Mesendoderm (in vitro differentiated cells): ENCODE data around the gene GDPGP1.

Source experiments
- DNase-seq: peaks from one replicate; pipeline ENCODE4 v3.0.0; 2013
- H2AK5ac ChIP-seq: 2 replicates; pipeline ENCODE4 v1.6.1; 2013; ENCODE audit warnings: low read length, inconsistent platforms
- H2BK120ac ChIP-seq: 2 replicates; pipeline ENCODE4 v1.6.1; 2013; ENCODE audit warnings: low read depth, mild to moderate bottlenecking, low read length, moderate library complexity, mixed read lengths
- H2BK15ac ChIP-seq: replicated peaks from 2 replicates; pipeline ENCODE4 v1.6.1; 2013; ENCODE audit warnings: low read depth, mild to moderate bottlenecking, moderate library complexity
- H2BK5ac ChIP-seq: 2 replicates; pipeline ENCODE4 v1.6.1; 2013; ENCODE audit warnings: low read length, inconsistent platforms
- H3K18ac ChIP-seq: 2 replicates; pipeline ENCODE4 v1.6.1; 2013; ENCODE audit warnings: mild to moderate bottlenecking, low read length, mixed read lengths
- H3K23ac ChIP-seq: one replicate; pipeline ENCODE4 v1.6.1; 2013; ENCODE audit warnings: low read length
- H3K27ac ChIP-seq: 2 replicates; pipeline ENCODE4 v1.5.1; 2013; ENCODE audit warnings: low read depth, mild to moderate bottlenecking, inconsistent platforms, low read length, moderate library complexity
- H3K27me3 ChIP-seq: 2 replicates; pipeline ENCODE4 v1.6.1; 2013; ENCODE audit warnings: low read length, control low read depth, mild to moderate bottlenecking, inconsistent platforms; ENCODE audit not compliant: insufficient read depth, poor library complexity
- H3K36me3 ChIP-seq: 2 replicates; pipeline ENCODE4 v1.6.1; 2013; ENCODE audit warnings: low read length, inconsistent platforms; ENCODE audit not compliant: control insufficient read depth, insufficient read depth
- H3K4ac ChIP-seq: one replicate; pipeline ENCODE4 v1.6.1; 2013; ENCODE audit warnings: low read depth, mild to moderate bottlenecking, low read length, moderate library complexity
- H3K4me1 ChIP-seq: 2 replicates; pipeline ENCODE4 v1.6.1; 2013; ENCODE audit warnings: low read depth, low read length, inconsistent platforms; ENCODE audit not compliant: control insufficient read depth
- H3K4me2 ChIP-seq: 2 replicates; pipeline ENCODE4 v1.6.1; 2013; ENCODE audit warnings: low read length
- H3K4me3 ChIP-seq: 2 replicates; pipeline ENCODE4 v1.5.1; 2013; ENCODE audit warnings: mild to moderate bottlenecking, low read length
- H3K56ac ChIP-seq: one replicate; pipeline ENCODE4 v1.6.1; 2013; ENCODE audit warnings: low read length
- H3K79me1 ChIP-seq: 2 replicates; pipeline ENCODE4 v1.6.1; 2013; ENCODE audit warnings: low read length, inconsistent platforms
- H3K79me2 ChIP-seq: 2 replicates; pipeline ENCODE4 v1.6.1; 2013; ENCODE audit warnings: mild to moderate bottlenecking, low read length; ENCODE audit not compliant: control insufficient read depth, insufficient read depth
- H3K9ac ChIP-seq: 2 replicates; pipeline ENCODE4 v1.6.1; 2013; ENCODE audit warnings: low read length, inconsistent platforms
- H4K5ac ChIP-seq: one replicate; pipeline ENCODE4 v1.6.1; 2013; ENCODE audit warnings: low read length
- H4K8ac ChIP-seq: one replicate; pipeline ENCODE4 v1.6.1; 2013; ENCODE audit warnings: low read depth, mild to moderate bottlenecking, control low read depth, low read length, moderate library complexity
- WGBS: extraction: QIAGEN DNeasy Blood & Tissue Kit; methylation state at CpG from one replicate; pipeline ENCODE4 v1.1.7; 2013; ENCODE audit warnings: low lambda C conversion rate, missing lambda C conversion rate; ENCODE audit not compliant: insufficient coverage; ENCODE audit errors: extremely low coverage; 5-methylcytosine and 5-hydroxymethylcytosine counted together

Gene GDPGP1

GRCh38 chr15:90208356-90208755, 25.7 kb upstream of the GDPGP1 start:
- Histone ChIP-seq H3K4me1 (no peaks in the 10 kb centered on the region), H3K9ac (no peak overlapping the region), H3K4me3 (no peak overlapping the region), H2AK5ac (no peak overlapping the region), H3K79me2 (no peaks in the 10 kb centered on the region), H2BK120ac (no peak overlapping the region), H2BK15ac (no peak overlapping the region), H3K4me2 (no peak overlapping the region), H4K5ac (no peak overlapping the region), H3K79me1 (peaks cover 3% of the 10 kb centered on the region), H3K27me3 (no peaks in the 10 kb centered on the region), H3K18ac (no peak overlapping the region), H2BK5ac (no peak overlapping the region), H4K8ac (no peak overlapping the region), H3K23ac (no peak overlapping the region), H3K27ac (no peak overlapping the region), H3K56ac (no peak overlapping the region), H3K36me3 (no peaks in the 10 kb centered on the region), H3K4ac (no peak overlapping the region)
- WGBS, result no CpG with 5 or more reads among the region's 6 CpGs
- no peak for DNase-seq

GRCh38 chr15:90209591-90209990, 24.4 kb upstream of the GDPGP1 start:
- H3K79me2 ChIP-seq, result no peaks in the 10 kb centered on the region
- no peak overlapping the region for H3K4me2 ChIP-seq
- no peak overlapping the region for H3K4ac ChIP-seq
- H3K9ac ChIP-seq, result no peak overlapping the region
- H3K18ac ChIP-seq, result no peak overlapping the region
- H3K4me3 ChIP-seq, result no peak overlapping the region
- H2BK120ac ChIP-seq, result no peak overlapping the region
- H2BK5ac ChIP-seq, result no peak overlapping the region
- no peak overlapping the region for H3K56ac ChIP-seq
- no peak for DNase-seq
- no peak overlapping the region for H2AK5ac ChIP-seq
- H3K79me1 ChIP-seq, result peaks cover 3% of the 10 kb centered on the region
- no peaks in the 10 kb centered on the region for H3K4me1 ChIP-seq
- WGBS, result no CpG with 5 or more reads among the region's 9 CpGs
- no peak overlapping the region for H3K23ac ChIP-seq
- no peak overlapping the region for H2BK15ac ChIP-seq
- H4K5ac ChIP-seq, result no peak overlapping the region
- H4K8ac ChIP-seq, result no peak overlapping the region
- no peaks in the 10 kb centered on the region for H3K36me3 ChIP-seq
- no peak overlapping the region for H3K27ac ChIP-seq
- no peaks in the 10 kb centered on the region for H3K27me3 ChIP-seq

- Histone ChIP-seq H3K4ac (no peak overlapping the region), H2BK120ac (no peak overlapping the region), H3K27ac (no peak overlapping the region), H3K56ac (no peak overlapping the region), H2AK5ac (no peak overlapping the region), H3K23ac (no peak overlapping the region), H4K8ac (no peak overlapping the region), H3K79me2 (no peaks in the 10 kb centered on the region), H3K36me3 (no peaks in the 10 kb centered on the region), H3K4me3 (no peak overlapping the region), H3K18ac (no peak overlapping the region), H3K79me1 (peaks cover 1% of the 10 kb centered on the region), H4K5ac (no peak overlapping the region), H3K27me3 (no peaks in the 10 kb centered on the region), H3K4me2 (no peak overlapping the region), H3K4me1 (no peaks in the 10 kb centered on the region), H3K9ac (no peak overlapping the region), H2BK5ac (no peak overlapping the region), H2BK15ac (no peak overlapping the region)
- DNase-seq, result no peak
- no CpG with 5 or more reads among the region's 8 CpGs for WGBS
These were observed 23.4 kb upstream of the GDPGP1 start for GRCh38 chr15:90210593-90210992.

GRCh38 chr15:90211009-90211408, 23.0 kb upstream of the GDPGP1 start:
- H2AK5ac ChIP-seq, result no peak overlapping the region
- no peak overlapping the region for H3K18ac ChIP-seq
- H3K4ac ChIP-seq, result no peak overlapping the region
- H3K27ac ChIP-seq, result no peak overlapping the region
- H3K79me2 ChIP-seq, result no peaks in the 10 kb centered on the region
- H3K4me2 ChIP-seq, result no peak overlapping the region
- no peaks in the 10 kb centered on the region for H3K36me3 ChIP-seq
- DNase-seq, result no peak
- no peak overlapping the region for H2BK15ac ChIP-seq
- no peak overlapping the region for H3K23ac ChIP-seq
- WGBS, result no CpG with 5 or more reads among the region's 9 CpGs
- no peak overlapping the region for H3K56ac ChIP-seq
- no peak overlapping the region for H3K9ac ChIP-seq
- no peak overlapping the region for H2BK5ac ChIP-seq
- peaks cover 1% of the 10 kb centered on the region for H3K79me1 ChIP-seq
- H3K4me3 ChIP-seq, result no peak overlapping the region
- no peaks in the 10 kb centered on the region for H3K27me3 ChIP-seq
- H2BK120ac ChIP-seq, result no peak overlapping the region
- H4K5ac ChIP-seq, result no peak overlapping the region
- H3K4me1 ChIP-seq, result no peaks in the 10 kb centered on the region
- H4K8ac ChIP-seq, result no peak overlapping the region

GRCh38 chr15:90211440-90212143, 22.4 kb upstream of the GDPGP1 start:
- Histone ChIP-seq H2BK5ac (no peak overlapping the region), H3K4me1 (no peaks in the 10 kb centered on the region)

More at GRCh38 chr15:90211440-90212143, 22.4 kb upstream of the GDPGP1 start:
- no peak for DNase-seq
- no peak overlapping the region for H3K4me3 ChIP-seq
- no peak overlapping the region for H2AK5ac ChIP-seq
- no peaks in the 10 kb centered on the region for H3K27me3 ChIP-seq
- no CpG with 5 or more reads among the region's 13 CpGs for WGBS
- H4K8ac ChIP-seq, result no peak overlapping the region
- H3K4ac ChIP-seq, result no peak overlapping the region
- H3K9ac ChIP-seq, result no peak overlapping the region
- H3K79me1 ChIP-seq, result peaks cover 1% of the 10 kb centered on the region
- H3K18ac ChIP-seq, result no peak overlapping the region
- H2BK120ac ChIP-seq, result no peak overlapping the region
- H3K4me2 ChIP-seq, result no peak overlapping the region
- H2BK15ac ChIP-seq, result no peak overlapping the region
- H4K5ac ChIP-seq, result no peak overlapping the region
- no peak overlapping the region for H3K23ac ChIP-seq
- H3K36me3 ChIP-seq, result no peaks in the 10 kb centered on the region
- no peaks in the 10 kb centered on the region for H3K79me2 ChIP-seq
- peak overlapping the region; percentile 25 for H3K56ac ChIP-seq
- H3K27ac ChIP-seq, result no peak overlapping the region
